Caco-2 (cell line): ENCODE results near the gene XAF1. TPM values are rescaled to one million over a fixed set of nuclear protein-coding genes. Genes with fewer than 3 reads are reported as not detected.
A peak's percentile ranks its signal among the peaks of the same experiment; 100 is the strongest.

Source experiments
- BruUV-seq: library from RNA; stranded (reverse); fragments of 400-500 nt; replicated peaks from 2 replicates; lab custom pipeline; 2021; lab: Mats Ljungman, UMichigan
- CTCF ChIA-PET: fragments of 300-600 bp; sonication (Branson Sonifier 250); formaldehyde crosslinking; loops from one replicate; lab custom pipeline; 2022; ENCODE audit warnings: antibody characterized with exemption; lab: Charles Lee
- POLR2A ChIA-PET: fragments of 300-600 bp; sonication (Branson Sonifier 250); formaldehyde crosslinking; loops from one replicate; lab custom pipeline; 2022; ENCODE audit warnings: antibody characterized with exemption; lab: Charles Lee
- DNase-seq, 2 experiments: peaks; one replicate each; pipeline versions ENCODE4 v3.0.0 to v3.0.0-alpha.2; 2020 to 2022
- H3K27me3 ChIP-seq: replicated peaks from 2 replicates; pipeline ENCODE4 v1.6.0; 2011; ENCODE audit warnings: low read length; ENCODE audit not compliant: control insufficient read depth, insufficient read depth
- H3K36me3 ChIP-seq: 2 replicates; pipeline ENCODE4 v1.5.1; 2011; ENCODE audit warnings: low read length; ENCODE audit not compliant: control insufficient read depth, insufficient read depth
- H3K4me1 ChIP-seq: fragments of 250-450 bp; sonication (Bioruptor Pico); 2 replicates; pipeline ENCODE4 v1.5.1; 2020; ENCODE audit warnings: mild to moderate bottlenecking
- H3K4me3 ChIP-seq: 2 replicates; pipeline ENCODE4 v1.5.1; 2011; ENCODE audit warnings: low read depth, mild to moderate bottlenecking, control low read depth, low read length
- H3K9me3 ChIP-seq: fragments of 250-450 bp; sonication (Bioruptor Pico); 2 replicates; pipeline ENCODE4 v1.5.1; 2020; ENCODE audit warnings: mild to moderate bottlenecking, moderate library complexity
- H3K27ac Mint-ChIP-seq: one replicate; pipeline ENCODE4 v1.8.0; 2022; ENCODE audit warnings: mixed read lengths; ENCODE audit not compliant: unreplicated experiment
- H3K27me3 Mint-ChIP-seq: one replicate; pipeline ENCODE4 v1.8.0; 2022; ENCODE audit warnings: mixed read lengths; ENCODE audit not compliant: insufficient read depth, unreplicated experiment
- H3K36me3 Mint-ChIP-seq: one replicate; pipeline ENCODE4 v1.8.0; 2022; ENCODE audit warnings: mild to moderate bottlenecking, mixed read lengths; ENCODE audit not compliant: insufficient read depth, unreplicated experiment
- H3K4me1 Mint-ChIP-seq: one replicate; pipeline ENCODE4 v1.8.0; 2022; ENCODE audit warnings: low read depth, mixed read lengths; ENCODE audit not compliant: unreplicated experiment
- H3K4me3 Mint-ChIP-seq: one replicate; pipeline ENCODE4 v1.8.0; 2022; ENCODE audit warnings: mild to moderate bottlenecking, moderate library complexity, mixed read lengths; ENCODE audit not compliant: unreplicated experiment
- H3K9me3 Mint-ChIP-seq: one replicate; pipeline ENCODE4 v1.8.0; 2022; ENCODE audit warnings: mixed read lengths; ENCODE audit not compliant: unreplicated experiment
- CTCF ChIP-seq, 2 experiments: fragments of 200-600 bp in 1 of 2; IDR thresholded peaks; 1 replicate in 1 of 2; 2 replicates in 1 of 2; pipeline versions ENCODE4 v1.5.1 to v1.8.0; 2011 to 2022; ENCODE audit warnings: antibody characterized with exemption in 1 of 2, control low read depth in 1 of 2, inconsistent platforms in 1 of 2, low read depth in 1 of 2, low read length in 1 of 2, mild to moderate bottlenecking in 1 of 2, moderate library complexity in 1 of 2; ENCODE audit not compliant: insufficient read depth in 1 of 2, severe bottlenecking in 1 of 2, unreplicated experiment in 1 of 2
- intact Hi-C: fragments of 100-400 bp; cut with micrococcal nuclease; formaldehyde crosslinking; loops from one replicate; pipeline ENCODE4 v1.10.0; 2022; ENCODE audit not compliant: unreplicated experiment
- total RNA-seq: library from RNA; stranded (reverse); gene quantifications from 2 replicates; pipeline ENCODE4 v1.2.3, GENCODE V29; 2022

XAF1 gene
- total RNA-seq, 1 experiment from 2014 or later: 0.25 TPM

GRCh38 chr17:6711681-6712057, 44.2 kb upstream of the XAF1 start:
- Histone ChIP-seq H3K4me1 (no peaks in the 10 kb centered on the region), H3K4me3 (no peak overlapping the region), H3K27me3 (no peaks in the 10 kb centered on the region), H3K9me3 (no peaks in the 10 kb centered on the region), H3K36me3 (no peaks in the 10 kb centered on the region)
- no TSS peak for BruUV-seq
- CTCF ChIA-PET: no interaction called here
- Mint-ChIP-seq H3K4me3 (no peak overlapping the region), H3K9me3 (no peaks in the 10 kb centered on the region), H3K36me3 (no peaks in the 10 kb centered on the region), H3K27ac (no peak overlapping the region), H3K27me3 (no peaks in the 10 kb centered on the region), H3K4me1 (no peaks in the 10 kb centered on the region)
- intact Hi-C loops: loop anchor here (5.0 kb wide), 1 partner anchor 44 kb away; no protein-coding TSS in a partner anchor
- no peak for TF ChIP-seq CTCF (IDR thresholded peaks at IDR 0.05; ENCODE audit: insufficient read depth in 1 of 2, low read depth in 1 of 2, low read length in 1 of 2, severe bottlenecking in 1 of 2, unreplicated experiment in 1 of 2)
- POLR2A ChIA-PET: no interaction called here
- DNase-seq: no peak

- TF ChIP-seq CTCF (IDR thresholded peaks at IDR 0.05; ENCODE audit: insufficient read depth in 1 of 2, low read depth in 1 of 2, low read length in 1 of 2, severe bottlenecking in 1 of 2, unreplicated experiment in 1 of 2): no peak
- intact Hi-C loops: loop anchor here (5.0 kb wide), 1 partner anchor 45 kb away; no protein-coding TSS in a partner anchor
Measured at GRCh38 chr17:6712058-6712853, 43.6 kb upstream of the XAF1 start.

GRCh38 chr17:6712854-6713129, 43.1 kb upstream of the XAF1 start:
- ChIA-PET CTCF (interaction anchor here (0.7 kb wide), 1 partner anchor 52 kb away, joined by 3 read pairs; no protein-coding TSS in a partner anchor), POLR2A (no interaction called here)
- H3K9me3 Mint-ChIP-seq: no peaks in the 10 kb centered on the region
- no peaks in the 10 kb centered on the region for H3K4me1 Mint-ChIP-seq
- H3K4me3 ChIP-seq: no peak overlapping the region
- no peaks in the 10 kb centered on the region for H3K36me3 ChIP-seq
- H3K9me3 ChIP-seq: no peaks in the 10 kb centered on the region
- no peak for DNase-seq
- no peaks in the 10 kb centered on the region for H3K27me3 ChIP-seq
- no peak overlapping the region for H3K4me3 Mint-ChIP-seq
- BruUV-seq: no TSS peak
- no peak for TF ChIP-seq CTCF (IDR thresholded peaks at IDR 0.05; ENCODE audit: insufficient read depth in 1 of 2, low read depth in 1 of 2, low read length in 1 of 2, severe bottlenecking in 1 of 2, unreplicated experiment in 1 of 2)
- no peak overlapping the region for H3K27ac Mint-ChIP-seq
- no peaks in the 10 kb centered on the region for H3K27me3 Mint-ChIP-seq
- no peaks in the 10 kb centered on the region for H3K36me3 Mint-ChIP-seq
- intact Hi-C loops: loop anchor here (5.0 kb wide), 1 partner anchor 45 kb away; no protein-coding TSS in a partner anchor
- H3K4me1 ChIP-seq: no peaks in the 10 kb centered on the region

More at GRCh38 chr17:6712058-6712853, 43.6 kb upstream of the XAF1 start:
- BruUV-seq: no TSS peak
- no peaks in the 10 kb centered on the region for H3K9me3 ChIP-seq
- Mint-ChIP-seq H3K36me3 (no peaks in the 10 kb centered on the region), H3K27ac (no peak overlapping the region), H3K9me3 (no peaks in the 10 kb centered on the region), H3K4me1 (no peaks in the 10 kb centered on the region), H3K4me3 (no peak overlapping the region), H3K27me3 (no peaks in the 10 kb centered on the region)
- no peaks in the 10 kb centered on the region for H3K36me3 ChIP-seq
- H3K4me1 ChIP-seq: no peaks in the 10 kb centered on the region
- ChIA-PET CTCF (interaction anchor here (0.7 kb wide), 1 partner anchor 52 kb away, joined by 3 read pairs; no protein-coding TSS in a partner anchor), POLR2A (no interaction called here)
- DNase-seq: peak in 1 of 2 experiments; percentile 2
- no peak overlapping the region for H3K4me3 ChIP-seq
- no peaks in the 10 kb centered on the region for H3K27me3 ChIP-seq
